BJ (cell line): Measurements from ENCODE around the gene PHACTR3. TPM values are rescaled to one million over a fixed set of nuclear protein-coding genes. Genes with fewer than 3 reads are reported as not detected.

Experiments used
- CTCF ChIA-PET: fragments of 350-600 bp; formaldehyde crosslinking; extraction: SDS; loops from one replicate; lab custom pipeline; 2021; ENCODE audit warnings: antibody characterized with exemption, inconsistent platforms; lab: Yijun Ruan, JAX
- POLR2A ChIA-PET: fragments of 300-600 bp; sonication (Branson Sonifier 250); formaldehyde crosslinking; extraction: SDS; loops from one replicate; lab custom pipeline; 2021; ENCODE audit warnings: antibody characterized with exemption; lab: Charles Lee
- DNase-seq: peaks from one replicate; pipeline ENCODE4 v3.0.0-alpha.2; 2011; ENCODE audit warnings: low read depth
- H3K27me3 ChIP-seq: 2 replicates; pipeline ENCODE4 v1.6.0; 2011; ENCODE audit warnings: low read length; ENCODE audit not compliant: control insufficient read depth, insufficient read depth
- H3K36me3 ChIP-seq: 2 replicates; pipeline ENCODE4 v1.5.1; 2011; ENCODE audit warnings: low read length; ENCODE audit not compliant: control insufficient read depth, insufficient read depth
- H3K4me3 ChIP-seq: 2 replicates; pipeline ENCODE4 v1.5.1; 2011; ENCODE audit warnings: low read depth, mild to moderate bottlenecking, control low read depth, low read length
- CTCF ChIP-seq: IDR thresholded peaks from 2 replicates; pipeline ENCODE4 v1.5.1; 2011; ENCODE audit warnings: low read depth, mild to moderate bottlenecking, control low read depth, inconsistent platforms, low read length, moderate library complexity; ENCODE audit not compliant: insufficient read depth
- polyA plus RNA-seq: library from polyadenylated mRNA; depleted of rRNA; stranded (reverse); fragments of >200 nt; gene quantifications from 2 replicates; pipeline ENCODE4 v1.2.3, GENCODE V29; 2011

Gene PHACTR3
- polyA plus RNA-seq, 1 experiment: not detected

- CTCF ChIA-PET: no interaction called here
- H3K36me3 ChIP-seq: no peaks in the 10 kb centered on the region
Measured at GRCh38 chr20:59640267-59640666, 35.9 kb downstream of the PHACTR3 start.

GRCh38 chr20:59643615-59644061 lies 39.3 kb downstream of the PHACTR3 start:
- POLR2A ChIA-PET: no interaction called here
- TF ChIP-seq CTCF: no peak
- Histone ChIP-seq H3K36me3 (no peaks in the 10 kb centered on the region), H3K4me3 (no peak overlapping the region), H3K27me3 (no peaks in the 10 kb centered on the region)
- DNase-seq: no peak
- CTCF ChIA-PET: no interaction called here

More at GRCh38 chr20:59640267-59640666, 35.9 kb downstream of the PHACTR3 start:
- Histone ChIP-seq H3K27me3 (no peaks in the 10 kb centered on the region), H3K4me3 (no peak overlapping the region)
- TF ChIP-seq CTCF: no peak
- POLR2A ChIA-PET: no interaction called here
- no peak for DNase-seq

GRCh38 chr20:59644371-59644939 lies 40.1 kb downstream of the PHACTR3 start:
- TF ChIP-seq CTCF: no peak
- ChIA-PET CTCF (interaction anchor here (0.8 kb wide), 1 partner anchor 48 kb away, joined by 3 read pairs; no protein-coding TSS in a partner anchor), POLR2A (no interaction called here)
- DNase-seq: no peak
- no peak overlapping the region for H3K4me3 ChIP-seq
- H3K36me3 ChIP-seq: no peaks in the 10 kb centered on the region
- no peaks in the 10 kb centered on the region for H3K27me3 ChIP-seq

- no peak for DNase-seq
- ChIA-PET POLR2A (no interaction called here), CTCF (no interaction called here)
- TF ChIP-seq CTCF: no peak
- H3K27me3 ChIP-seq: no peaks in the 10 kb centered on the region
- H3K36me3 ChIP-seq: no peaks in the 10 kb centered on the region
- no peak overlapping the region for H3K4me3 ChIP-seq
Measured at GRCh38 chr20:59645271-59645670, 40.9 kb downstream of the PHACTR3 start.

GRCh38 chr20:59645761-59646171 lies 41.4 kb downstream of the PHACTR3 start:
- POLR2A ChIA-PET: no interaction called here
- H3K36me3 ChIP-seq: no peaks in the 10 kb centered on the region
- 0 out of 2 replicates have a peak, but pooled peaks have one; percentile 5 for TF ChIP-seq CTCF
- H3K27me3 ChIP-seq: no peaks in the 10 kb centered on the region
- no peak for DNase-seq
- CTCF ChIA-PET: interaction anchor here (0.7 to 0.9 kb wide), 2 partner anchors 48 to 75 kb away, joined by 3 to 4 read pairs; no protein-coding TSS in a partner anchor
- H3K4me3 ChIP-seq: no peak overlapping the region
